A549 (cell line): Measurements from ENCODE around the gene ESYT3. TPM values are rescaled to one million over a fixed set of nuclear protein-coding genes. Genes with fewer than 3 reads are reported as not detected.
A peak's percentile ranks its signal among the peaks of the same experiment; 100 is the strongest.
"Not testable (repeated sequence)": the region's sequence is repeated elsewhere in the genome, so short reads cannot be mapped to it uniquely, and the experiment has no call there.

Experiments used
- ATAC-seq, 2 experiments: fragments of 200-7000 bp in 1 of 2; fragments of >200 bp in 1 of 2; cut with Nextera tagmentation in 1 of 2; cut with Tn5 transposase in 1 of 2; 3 replicates each; pipeline versions ENCODE4 v1.8.0 to v1.9.1; 2018 to 2020; ENCODE audit warnings: mild to moderate bottlenecking in 1 of 2, moderate library complexity in 1 of 2
- CTCF ChIA-PET: fragments of 300-600 bp; sonication (Branson Sonifier 250); formaldehyde crosslinking; extraction: SDS; loops from one replicate; lab custom pipeline; 2021; ENCODE audit warnings: antibody characterized with exemption, inconsistent platforms; lab: Yijun Ruan, JAX
- POLR2A ChIA-PET: fragments of 350-600 bp; formaldehyde crosslinking; extraction: SDS; loops from one replicate; lab custom pipeline; 2021; ENCODE audit warnings: antibody characterized with exemption, inconsistent platforms; lab: Yijun Ruan, JAX
- DNase-seq, 2 experiments: peaks; one replicate each; pipeline versions ENCODE4 v3.0.0 to v3.0.0-alpha.2; 2011 to 2016; ENCODE audit warnings: low read depth in 1 of 2, low spot score in 1 of 2
- FAIRE-seq: peaks from 2 replicates; lab custom pipeline; 2011; peaks lifted over from hg19 to GRCh38; lab: Jason Lieb, UNC
- H3K27ac ChIP-seq, 2 experiments: fragments of >200 bp; sonication (Bioruptor Twin); formaldehyde crosslinking; 3 replicates each; pipeline ENCODE4 v1.5.1; 2016 to 2017
- H3K4me1 ChIP-seq: fragments of >200 bp; sonication (Bioruptor Twin); formaldehyde crosslinking; 3 replicates; pipeline ENCODE4 v1.6.1; 2016
- H3K4me2 ChIP-seq: fragments of >200 bp; sonication (Bioruptor Twin); formaldehyde crosslinking; 3 replicates; pipeline ENCODE4 v1.6.1; 2016
- H3K4me3 ChIP-seq: fragments of >200 bp; sonication (Bioruptor Twin); formaldehyde crosslinking; 3 replicates; pipeline ENCODE4 v1.5.1; 2016
- H3K9me3 ChIP-seq: fragments of >200 bp; sonication (Bioruptor Twin); formaldehyde crosslinking; 3 replicates; pipeline ENCODE4 v1.6.1; 2016
- BHLHE40 ChIP-seq: IDR thresholded peaks from 2 replicates; pipeline ENCODE4 v1.6.1; 2012; ENCODE audit warnings: low read depth, low read length, inconsistent platforms
- CBX2 ChIP-seq: fragments of 200-600 bp; sonication (generic); IDR thresholded peaks from 2 replicates; pipeline ENCODE4 v1.6.1; 2016; ENCODE audit warnings: low read depth, mild to moderate bottlenecking, borderline replicate concordance
- ESRRA ChIP-seq: fragments of 150-350 bp; IDR thresholded peaks from 2 replicates; pipeline ENCODE4 v1.6.1; 2014; ENCODE audit warnings: mild to moderate bottlenecking, low read length, borderline replicate concordance
- HES2 ChIP-seq: fragments of >200 bp; sonication (Bioruptor Twin); formaldehyde crosslinking; IDR thresholded peaks from 2 replicates; pipeline ENCODE4 v1.6.1; 2016
- HOXB5 ChIP-seq: fragments of 250-450 bp; sonication (Bioruptor Pico); IDR thresholded peaks from 2 replicates; pipeline ENCODE4 v1.5.0; 2020; ENCODE audit warnings: mild to moderate bottlenecking, moderate library complexity
- MAFK ChIP-seq: fragments of 450-650 bp; IDR thresholded peaks from 2 replicates; pipeline ENCODE4 v1.6.1; 2014; ENCODE audit not compliant: partially characterized antibody
- MAZ ChIP-seq: fragments of 150-350 bp; IDR thresholded peaks from 2 replicates; pipeline ENCODE4 v1.6.1; 2014; ENCODE audit warnings: antibody characterized with exemption, low read depth, low read length, borderline replicate concordance
- RAD21 ChIP-seq, 2 experiments: fragments of >200 bp in 1 of 2; sonication (Bioruptor Twin) in 1 of 2; formaldehyde crosslinking in 1 of 2; IDR thresholded peaks in 1 of 2; conservative IDR thresholded peaks in 1 of 2; 2 replicates in 1 of 2; 3 replicates in 1 of 2; pipeline ENCODE4 v1.6.1; 2012 to 2018; ENCODE audit warnings: inconsistent platforms in 1 of 2
- SMC3 ChIP-seq: fragments of >200 bp; sonication (Bioruptor Twin); formaldehyde crosslinking; IDR thresholded peaks from 3 replicates; pipeline ENCODE4 v1.6.1; 2018; ENCODE audit warnings: inconsistent platforms
- ZFP36 ChIP-seq: fragments of 450-650 bp; IDR thresholded peaks from 2 replicates; pipeline ENCODE4 v1.6.1; 2014; ENCODE audit warnings: borderline replicate concordance; ENCODE audit not compliant: partially characterized antibody
- ZNF302 ChIP-seq: fragments of 250-450 bp; sonication (Bioruptor Pico); IDR thresholded peaks from 2 replicates; pipeline ENCODE4 v1.9.0; 2021; ENCODE audit warnings: inconsistent platforms, mild to moderate bottlenecking, moderate library complexity
- WGBS: methylation state at CpG from one replicate; pipeline ENCODE4 v1.1.6; 2017; ENCODE audit errors: missing lambda C conversion rate; 5-methylcytosine and 5-hydroxymethylcytosine counted together
- polyA plus RNA-seq, 4 experiments: library from polyadenylated mRNA; depleted of rRNA in 3 of 4; stranded (reverse); fragments of >200 nt; fragmentation: RNase III in 1 of 4; extraction: RNeasy Plus Mini Kit Qiagen cat#74134 plus additional on column Dnase treatment in 1 of 4; gene quantifications; 2 replicates in 3 of 4; 3 replicates in 1 of 4; pipeline ENCODE4 v1.2.3, GENCODE V29; 2011 to 2017
- TF ChIP-seq, protein P1 (sequence below): fragments of >200 bp; sonication (Bioruptor Twin); formaldehyde crosslinking; IDR thresholded peaks from 3 replicates; pipeline ENCODE4 v1.5.1; 2016

ESYT3 gene
- polyA plus RNA-seq, 2 of the 4 experiments (the other 2 are of a cell fraction): 0.92 to 1.7 TPM

DNA sequence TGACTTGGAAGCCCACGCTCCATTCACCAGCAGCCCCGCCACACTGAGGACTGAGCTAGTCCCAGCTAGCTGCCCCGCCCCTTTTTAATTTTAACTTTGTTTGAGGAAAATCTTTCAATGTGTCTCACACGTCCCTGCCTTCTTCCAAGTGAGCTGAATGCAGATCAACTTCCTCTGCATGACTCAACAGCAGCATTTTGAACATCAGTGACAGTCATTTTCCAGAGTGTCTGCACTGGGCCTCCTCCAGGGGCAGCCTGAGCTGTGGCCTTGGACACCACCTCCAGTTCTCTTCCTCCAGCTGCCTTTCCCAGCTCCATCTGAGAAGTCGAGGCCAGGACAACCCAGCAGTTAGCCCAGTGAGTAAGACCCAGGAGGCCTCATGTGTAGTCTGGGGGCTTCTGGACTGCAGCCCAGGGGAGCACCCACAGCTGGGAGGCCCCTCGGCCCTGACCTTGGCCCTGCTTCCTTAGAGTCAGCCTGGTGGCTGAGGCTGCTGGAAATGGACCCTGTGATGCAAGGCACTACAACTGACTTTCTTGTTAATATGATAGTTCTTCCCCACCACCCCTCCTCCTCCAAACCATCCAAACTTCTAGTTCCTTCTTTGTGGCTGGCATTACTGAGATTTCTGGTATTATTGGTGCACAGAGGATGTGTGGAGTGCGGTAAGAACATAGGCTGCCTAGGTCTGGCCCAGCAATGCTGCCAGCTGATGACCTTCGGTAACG lies 21.4 kb upstream of the ESYT3 start:
- no peaks in the 10 kb centered on the region for H3K9me3 ChIP-seq
- H3K4me3 ChIP-seq: no peak overlapping the region
- DNase-seq: peak in 1 of 2 experiments; percentile 10
- WGBS: 73% methylated on average over 7 of the region's 9 CpGs
- CTCF ChIA-PET: interaction anchor here (0.6 to 11.3 kb wide), 4 partner anchors 9 to 511 kb away, joined by 3 to 65 read pairs (median 6); no protein-coding TSS in a partner anchor
- H3K4me2 ChIP-seq: no peak overlapping the region
- POLR2A ChIA-PET: no interaction called here
- H3K4me1 ChIP-seq: no peaks in the 10 kb centered on the region
- no peak for FAIRE-seq
- ATAC-seq: no peak
- H3K27ac ChIP-seq: no peak overlapping the region
- TF ChIP-seq ESRRA (no peak), ZFP36 (no peak), BHLHE40 (no peak)
- TF ChIP-seq, protein P1, sequence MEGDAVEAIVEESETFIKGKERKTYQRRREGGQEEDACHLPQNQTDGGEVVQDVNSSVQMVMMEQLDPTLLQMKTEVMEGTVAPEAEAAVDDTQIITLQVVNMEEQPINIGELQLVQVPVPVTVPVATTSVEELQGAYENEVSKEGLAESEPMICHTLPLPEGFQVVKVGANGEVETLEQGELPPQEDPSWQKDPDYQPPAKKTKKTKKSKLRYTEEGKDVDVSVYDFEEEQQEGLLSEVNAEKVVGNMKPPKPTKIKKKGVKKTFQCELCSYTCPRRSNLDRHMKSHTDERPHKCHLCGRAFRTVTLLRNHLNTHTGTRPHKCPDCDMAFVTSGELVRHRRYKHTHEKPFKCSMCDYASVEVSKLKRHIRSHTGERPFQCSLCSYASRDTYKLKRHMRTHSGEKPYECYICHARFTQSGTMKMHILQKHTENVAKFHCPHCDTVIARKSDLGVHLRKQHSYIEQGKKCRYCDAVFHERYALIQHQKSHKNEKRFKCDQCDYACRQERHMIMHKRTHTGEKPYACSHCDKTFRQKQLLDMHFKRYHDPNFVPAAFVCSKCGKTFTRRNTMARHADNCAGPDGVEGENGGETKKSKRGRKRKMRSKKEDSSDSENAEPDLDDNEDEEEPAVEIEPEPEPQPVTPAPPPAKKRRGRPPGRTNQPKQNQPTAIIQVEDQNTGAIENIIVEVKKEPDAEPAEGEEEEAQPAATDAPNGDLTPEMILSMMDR: no peak

DNA sequence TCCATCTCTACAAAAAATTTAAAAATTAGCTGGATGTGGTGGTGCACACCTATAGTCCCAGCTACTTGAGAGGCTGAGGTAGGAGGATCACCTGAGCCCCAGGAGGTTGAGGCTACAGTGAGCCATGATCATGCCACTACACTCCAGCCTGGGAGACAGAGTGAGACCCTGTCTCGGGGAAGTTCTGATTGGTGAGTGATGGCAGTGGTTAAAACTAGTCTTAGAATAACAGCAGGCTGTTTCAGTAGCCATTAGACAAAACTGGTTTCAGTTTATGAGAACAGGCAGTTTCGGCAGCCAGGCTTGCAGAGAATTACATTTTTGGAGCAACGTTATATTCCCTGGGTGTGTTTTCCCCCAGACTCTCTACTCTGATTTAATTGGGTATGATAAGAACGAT lies 18.2 kb upstream of the ESYT3 start:
- DNase-seq, H3K9me3 ChIP-seq, FAIRE-seq, H3K4me3 ChIP-seq, ATAC-seq, H3K4me1 ChIP-seq, H3K27ac ChIP-seq, POLR2A ChIA-PET: not testable (repeated sequence)
- H3K4me2 ChIP-seq: 0 out of 3 replicates have a peak overlapping the region, but pooled peaks have one; percentile 21
- CTCF ChIA-PET: interaction anchor here (1.1 to 11.3 kb wide), 7 partner anchors 13 to 508 kb away, joined by 3 to 65 read pairs (median 15); no protein-coding TSS in a partner anchor
- WGBS: 34% methylated on average over 4 of the region's 4 CpGs

GRCh38 chr3:138417559-138417982 lies 16.8 kb upstream of the ESYT3 start:
- ChIA-PET POLR2A (interaction anchor here (0.5 to 1.0 kb wide), 3 partner anchors 17 to 506 kb away, joined by 4 read pairs; partner anchors contain the start of gene ESYT3), CTCF (interaction anchor here (0.6 to 11.3 kb wide), 49 partner anchors 8 to 562 kb away, joined by 3 to 65 read pairs (median 4); no protein-coding TSS in a partner anchor)
- H3K4me3 ChIP-seq: no peak overlapping the region
- H3K27ac ChIP-seq: no peak overlapping the region
- H3K4me1 ChIP-seq: no peaks in the 10 kb centered on the region
- no peak overlapping the region for H3K4me2 ChIP-seq
- ATAC-seq (peak; percentile 97 to 99), DNase-seq (peak; percentile 70 to 79), FAIRE-seq (no peak)
- WGBS: 18% methylated on average over 6 of the region's 7 CpGs
- no peaks in the 10 kb centered on the region for H3K9me3 ChIP-seq
- no peak for TF ChIP-seq CBX2
- no peak for TF ChIP-seq HES2
- TF ChIP-seq HOXB5 (CRISPR knock-in tag): no peak
- TF ChIP-seq, protein P1: peak; percentile 73
- TF ChIP-seq MAFK: peak; percentile 77
- TF ChIP-seq MAZ: no peak
- TF ChIP-seq SMC3: peak; percentile 74
- TF ChIP-seq ZNF302 (CRISPR knock-in tag): no peak
- peak; percentile 77 to 80 for TF ChIP-seq RAD21 (conservative IDR thresholded peaks at IDR 0.05 in 1 of 2, IDR thresholded peaks at IDR 0.05 in 1 of 2)
